Left kidney (tissue), 2 donors: ENCODE results near the gene DTNBP1. TPM values are rescaled to one million over a fixed set of nuclear protein-coding genes. Genes with fewer than 3 reads are reported as not detected.
A peak's percentile ranks its signal among the peaks of the same experiment; 100 is the strongest.

Experiments
- DNase-seq: peaks from one replicate; pipeline ENCODE4 v3.0.0-alpha.2; 2013
- polyA plus RNA-seq: library from polyadenylated mRNA; unstranded; fragments of 120-200 nt; gene quantifications from one replicate; pipeline ENCODE4 v1.2.1, GENCODE V29; 2013; ENCODE audit not compliant: insufficient read length

Gene DTNBP1
- polyA plus RNA-seq, 1 donor = 25.3 TPM

GRCh38 chr6:15594512-15595259 lies 68.1 kb downstream of the DTNBP1 start:
- no peak for DNase-seq

- no peak for DNase-seq
Observed at GRCh38 chr6:15593798-15594197, 69.0 kb downstream of the DTNBP1 start.

- no peak for DNase-seq
Observed at GRCh38 chr6:15592610-15593009, 70.2 kb downstream of the DTNBP1 start.

- DNase-seq = no peak
Observed at GRCh38 chr6:15588971-15589634, 73.7 kb downstream of the DTNBP1 start.

- DNase-seq = no peak
Observed at GRCh38 chr6:15586503-15586902, 76.3 kb downstream of the DTNBP1 start.

GRCh38 chr6:15585760-15586214 lies 77.0 kb downstream of the DTNBP1 start:
- no peak for DNase-seq

GRCh38 chr6:15582499-15582898 lies 80.3 kb downstream of the DTNBP1 start:
- DNase-seq = no peak

- no peak for DNase-seq
Observed at GRCh38 chr6:15581751-15582150, 81.1 kb downstream of the DTNBP1 start.

GRCh38 chr6:15580326-15580725 lies 82.5 kb downstream of the DTNBP1 start:
- DNase-seq = no peak

GRCh38 chr6:15578716-15579391 lies 84.0 kb downstream of the DTNBP1 start:
- DNase-seq = no peak

GRCh38 chr6:15577550-15578171 lies 85.2 kb downstream of the DTNBP1 start:
- no peak for DNase-seq

GRCh38 chr6:15577106-15577505 lies 85.7 kb downstream of the DTNBP1 start:
- DNase-seq = no peak

GRCh38 chr6:15575357-15576033 lies 87.3 kb downstream of the DTNBP1 start:
- DNase-seq = no peak

- DNase-seq = peak; percentile 65
Observed at GRCh38 chr6:15574486-15574885, 88.3 kb downstream of the DTNBP1 start.

GRCh38 chr6:15574023-15574422 lies 88.8 kb downstream of the DTNBP1 start:
- DNase-seq = no peak

- no peak for DNase-seq
Observed at GRCh38 chr6:15573384-15573783, 89.4 kb downstream of the DTNBP1 start.

GRCh38 chr6:15572296-15573016 lies 90.4 kb downstream of the DTNBP1 start:
- DNase-seq = no peak

- DNase-seq = no peak
Observed at GRCh38 chr6:15570171-15570570, 92.7 kb downstream of the DTNBP1 start.

GRCh38 chr6:15569035-15569995 lies 93.5 kb downstream of the DTNBP1 start:
- DNase-seq = peak; percentile 55

- DNase-seq = no peak
Observed at GRCh38 chr6:15562977-15563376, 99.9 kb downstream of the DTNBP1 start.
